HL-60 (cell line): ENCODE measurements around the gene MGAT4C.

Experiments
- DNase-seq, 2 experiments: peaks; one replicate each; pipeline ENCODE4 v3.0.0-alpha.2; 2010 to 2020; ENCODE audit warnings: low read depth in 1 of 2, low spot score in 1 of 2
- H3K27ac ChIP-seq: fragments of 250-450 bp; sonication (Bioruptor Pico); replicated peaks from 2 replicates; pipeline ENCODE4 v1.5.1; 2020; ENCODE audit warnings: mild to moderate bottlenecking, moderate library complexity
- H3K27me3 ChIP-seq: fragments of 250-450 bp; sonication (Bioruptor Pico); 2 replicates; pipeline ENCODE4 v1.5.1; 2021; ENCODE audit warnings: mild to moderate bottlenecking, moderate library complexity; ENCODE audit not compliant: insufficient read depth, poor library complexity, severe bottlenecking
- H3K4me3 ChIP-seq: replicated peaks from 2 replicates; pipeline ENCODE4 v1.5.1; 2011; ENCODE audit warnings: mild to moderate bottlenecking, control low read depth, low read length; ENCODE audit not compliant: insufficient read depth
- CTCF ChIP-seq: IDR thresholded peaks from one replicate; pipeline ENCODE4 v1.5.1; 2011; ENCODE audit warnings: low read length, control low read depth, inconsistent platforms; ENCODE audit not compliant: insufficient read depth
- GABPA ChIP-seq: IDR thresholded peaks from 2 replicates; pipeline ENCODE4 v1.6.1; 2012; ENCODE audit warnings: low read depth
- POLR2AphosphoS5 ChIP-seq: IDR thresholded peaks from 2 replicates; pipeline ENCODE4 v1.6.1; 2012; ENCODE audit warnings: low read depth
- REST ChIP-seq: IDR thresholded peaks from 2 replicates; pipeline ENCODE4 v1.6.1; 2012; ENCODE audit warnings: low read depth; ENCODE audit not compliant: insufficient replicate concordance
- SPI1 ChIP-seq: IDR thresholded peaks from 2 replicates; pipeline ENCODE4 v1.6.1; 2012; ENCODE audit warnings: low read depth, mild to moderate bottlenecking, borderline replicate concordance

MGAT4C gene

GRCh38 chr12:85946375-85946774 lies 309.8 kb downstream of the MGAT4C start:
- no peak for DNase-seq
- H3K4me3 ChIP-seq: no peak overlapping the region
- no peaks in the 10 kb centered on the region for H3K27me3 ChIP-seq
- no peak overlapping the region for H3K27ac ChIP-seq
- no peak for TF ChIP-seq GABPA
- no peak for TF ChIP-seq REST
- no peak for TF ChIP-seq POLR2AphosphoS5
- TF ChIP-seq SPI1: no peak
- no peak for TF ChIP-seq CTCF

GRCh38 chr12:85927166-85927565 lies 329.0 kb downstream of the MGAT4C start:
- Histone ChIP-seq H3K4me3 (no peak overlapping the region), H3K27me3 (no peaks in the 10 kb centered on the region), H3K27ac (no peak overlapping the region)
- no peak for TF ChIP-seq POLR2AphosphoS5
- TF ChIP-seq CTCF: no peak
- no peak for TF ChIP-seq SPI1
- no peak for TF ChIP-seq REST
- TF ChIP-seq GABPA: no peak
- no peak for DNase-seq

- no peak for DNase-seq
- TF ChIP-seq CTCF: peak; percentile 32
- no peak for TF ChIP-seq SPI1
- TF ChIP-seq POLR2AphosphoS5: no peak
- TF ChIP-seq REST: no peak
- H3K27ac ChIP-seq: no peak overlapping the region
Measured at GRCh38 chr12:85923767-85924331, 332.3 kb downstream of the MGAT4C start.

More at GRCh38 chr12:85923767-85924331, 332.3 kb downstream of the MGAT4C start:
- Histone ChIP-seq H3K4me3 (no peak overlapping the region), H3K27me3 (no peaks in the 10 kb centered on the region)
